ENCODE data around the gene MARCHF3. TPM values are rescaled to one million over a fixed set of nuclear protein-coding genes. Genes with fewer than 3 reads are reported as not detected.

MARCHF3 gene
- total and polyA plus RNA-seq, 10 of the 15 experiments (the other 5 are each of a cell fraction or from before 2014, with no cell fraction given): 3.6 to 24.1 (median 11.3) TPM

DNA sequence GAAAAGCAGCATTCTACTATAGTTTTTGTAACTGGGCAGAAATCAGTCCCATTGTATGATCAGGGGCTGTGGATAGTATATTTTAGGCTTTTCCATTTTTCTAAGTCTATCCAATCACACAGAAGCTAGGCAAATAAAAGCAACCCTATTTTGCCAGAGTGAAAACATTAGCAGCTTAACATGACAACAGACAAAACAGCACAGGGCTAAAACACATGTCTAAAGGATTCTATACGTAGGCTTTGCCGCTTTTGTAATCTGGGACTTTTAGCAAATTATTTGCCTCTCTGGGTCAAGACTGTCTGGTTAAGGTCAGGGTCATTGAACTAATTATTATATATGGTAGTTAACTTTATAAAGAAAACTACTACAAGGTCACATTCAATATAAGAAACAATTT, 4.2 kb downstream of the MARCHF3 start:
- FAIRE-seq: no peak
- RAD21 ChIA-PET (ENCODE audit: unreplicated experiment): interaction anchor here (0.7 to 6.8 kb wide), 15 partner anchors 9 to 287 kb away, joined by 3 to 107 read pairs (median 6); partner anchors contain the start of gene C5orf63

More for the DNA sequence above, 4.2 kb downstream of the MARCHF3 start:
- H3K27me3 ChIP-seq (replicated peaks in 1 of 2; ENCODE audit: control insufficient read depth in 2 of 2, insufficient read depth in 2 of 2, low read length in 1 of 2): no peaks in the 10 kb centered on the region
- DNase-seq (ENCODE audit: low read depth, low spot score) (no peak), ATAC-seq (no peak)
- 100% methylated on average over 2 of the region's 2 CpGs for WGBS (ENCODE audit: insufficient coverage, insufficient replicate concordance, low lambda C conversion rate, missing lambda C conversion rate)
- H3K9me3 ChIP-seq (replicated peaks; ENCODE audit: control insufficient read depth, insufficient read depth, low read length): no peaks in the 10 kb centered on the region
- no peak overlapping the region for H2AFZ ChIP-seq (ENCODE audit: control insufficient read depth, low read depth, low read length)
- peaks cover under 1% of the 10 kb centered on the region for H3K4me1 ChIP-seq (ENCODE audit: control insufficient read depth, insufficient read depth, low read length)
- no peak overlapping the region for H3K9ac ChIP-seq (ENCODE audit: control insufficient read depth, insufficient read depth, low read length)
- CTCF ChIA-PET: interaction anchor here (0.6 to 5.0 kb wide), 9 partner anchors 9 to 369 kb away, joined by 3 to 32 read pairs (median 5); no protein-coding TSS in a partner anchor
- no TSS peak for BruUV-seq (replicated peaks)
- TF ChIP-seq ZNF384 (IDR thresholded peaks at IDR 0.05; ENCODE audit: borderline replicate concordance, low read depth, low read length) (no peak), ZZZ3 (IDR thresholded peaks at IDR 0.05; ENCODE audit: control insufficient read depth, insufficient read length, low read depth) (no peak), SP1 (IDR thresholded peaks at IDR 0.05; ENCODE audit: low read depth, low read length) (no peak), HDAC6 (IDR thresholded peaks at IDR 0.05; ENCODE audit: unreplicated experiment) (no peak), HDAC2 (IDR thresholded peaks at IDR 0.05) (no peak), NR2F1 (conservative IDR thresholded peaks at IDR 0.05) (peak; percentile 35; the same call in 1 of the 2 replicates), RB1 (IDR thresholded peaks at IDR 0.05; ENCODE audit: borderline replicate concordance) (no peak)
- TF ChIP-seq, protein P1, sequence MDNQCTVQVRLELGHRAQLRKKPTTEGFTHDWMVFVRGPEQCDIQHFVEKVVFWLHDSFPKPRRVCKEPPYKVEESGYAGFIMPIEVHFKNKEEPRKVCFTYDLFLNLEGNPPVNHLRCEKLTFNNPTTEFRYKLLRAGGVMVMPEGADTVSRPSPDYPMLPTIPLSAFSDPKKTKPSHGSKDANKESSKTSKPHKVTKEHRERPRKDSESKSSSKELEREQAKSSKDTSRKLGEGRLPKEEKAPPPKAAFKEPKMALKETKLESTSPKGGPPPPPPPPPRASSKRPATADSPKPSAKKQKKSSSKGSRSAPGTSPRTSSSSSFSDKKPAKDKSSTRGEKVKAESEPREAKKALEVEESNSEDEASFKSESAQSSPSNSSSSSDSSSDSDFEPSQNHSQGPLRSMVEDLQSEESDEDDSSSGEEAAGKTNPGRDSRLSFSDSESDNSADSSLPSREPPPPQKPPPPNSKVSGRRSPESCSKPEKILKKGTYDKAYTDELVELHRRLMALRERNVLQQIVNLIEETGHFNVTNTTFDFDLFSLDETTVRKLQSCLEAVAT (IDR thresholded peaks at IDR 0.05): peak; percentile 53; the same call in 1 of the 2 replicates
- H3K4me2 ChIP-seq (ENCODE audit: control insufficient read depth, insufficient read depth): no peak overlapping the region
- no peak overlapping the region for H3K4me3 ChIP-seq
- in situ Hi-C loops (cut with MboI): no loop called here
- POLR2A ChIA-PET: interaction anchor here (0.9 to 7.5 kb wide), 8 partner anchors 8 to 340 kb away, joined by 3 to 114 read pairs (median 4); no protein-coding TSS in a partner anchor
- H3K27ac ChIP-seq (ENCODE audit: control insufficient read depth, insufficient read depth): no peak overlapping the region
- H4K20me1 ChIP-seq (ENCODE audit: control insufficient read depth, insufficient read depth): no peaks in the 10 kb centered on the region
- SMC1A ChIA-PET (ENCODE audit: uncharacterized antibody, unreplicated experiment): interaction anchor here (0.6 to 8.0 kb wide), 16 partner anchors 9 to 588 kb away, joined by 3 to 156 read pairs (median 6); no protein-coding TSS in a partner anchor
- intact Hi-C loops (cut with micrococcal nuclease; ENCODE audit: unreplicated experiment): loop anchor here (10.0 kb wide), 1 partner anchor 181 kb away; no protein-coding TSS in a partner anchor
- no peaks in the 10 kb centered on the region for H3K36me3 ChIP-seq (ENCODE audit: control insufficient read depth in 2 of 2, insufficient read depth in 2 of 2, low read length in 1 of 2)
- peaks cover 2% of the 10 kb centered on the region for H3K79me2 ChIP-seq (ENCODE audit: control insufficient read depth, insufficient read depth, low read length)

All from GM12878 (cell line).